HG02943 (cell line): Measurements from ENCODE around the gene ENTREP1.

ENCODE experiments used
- ATAC-seq: cut with Tn5 transposase; IDR thresholded peaks from one replicate; pipeline ENCODE4 v1.9.1; 2021; ENCODE audit warnings: mild to moderate bottlenecking, low read depth, moderate library complexity; ENCODE audit not compliant: unreplicated experiment

ENTREP1 gene

DNA sequence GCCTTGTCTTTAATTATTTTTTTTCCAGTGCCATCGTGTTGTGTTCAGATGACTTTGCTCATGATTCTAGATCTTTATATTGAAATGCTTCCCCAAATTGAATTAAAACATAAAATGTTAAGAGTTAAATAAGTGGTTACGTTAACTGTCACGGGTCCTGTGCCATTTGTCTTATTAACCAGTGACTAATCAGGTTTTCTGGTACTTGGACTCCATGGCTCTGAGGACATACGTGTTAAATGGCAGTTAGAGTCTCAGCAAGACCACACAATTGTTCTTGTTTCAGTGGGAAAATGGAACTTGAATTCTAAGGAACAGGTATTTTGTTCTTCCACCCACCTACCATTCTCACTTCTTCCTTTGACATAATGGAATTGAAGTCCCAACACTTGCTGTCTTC is 32.8 kb downstream of the ENTREP1 start:
- no peak for ATAC-seq

DNA sequence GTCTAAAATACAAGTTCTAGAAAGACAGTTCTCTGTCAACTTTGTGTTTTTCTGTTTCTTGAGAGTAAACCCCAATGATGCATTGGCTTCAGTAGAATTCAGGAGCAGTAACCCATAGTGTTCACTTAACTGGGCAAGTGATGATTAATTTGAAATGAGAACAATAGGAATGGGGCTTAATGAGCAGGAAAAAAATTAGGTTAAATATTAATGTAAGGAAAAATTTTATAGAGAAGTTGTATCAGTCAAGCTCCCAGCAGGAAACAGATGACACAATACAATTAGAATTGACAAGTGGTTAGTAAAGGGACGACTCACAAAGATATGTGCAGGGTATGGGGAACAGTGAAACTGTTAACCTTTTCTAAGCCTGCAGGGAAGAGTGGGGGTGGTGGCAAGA is 38.2 kb downstream of the ENTREP1 start:
- ATAC-seq = no peak

DNA sequence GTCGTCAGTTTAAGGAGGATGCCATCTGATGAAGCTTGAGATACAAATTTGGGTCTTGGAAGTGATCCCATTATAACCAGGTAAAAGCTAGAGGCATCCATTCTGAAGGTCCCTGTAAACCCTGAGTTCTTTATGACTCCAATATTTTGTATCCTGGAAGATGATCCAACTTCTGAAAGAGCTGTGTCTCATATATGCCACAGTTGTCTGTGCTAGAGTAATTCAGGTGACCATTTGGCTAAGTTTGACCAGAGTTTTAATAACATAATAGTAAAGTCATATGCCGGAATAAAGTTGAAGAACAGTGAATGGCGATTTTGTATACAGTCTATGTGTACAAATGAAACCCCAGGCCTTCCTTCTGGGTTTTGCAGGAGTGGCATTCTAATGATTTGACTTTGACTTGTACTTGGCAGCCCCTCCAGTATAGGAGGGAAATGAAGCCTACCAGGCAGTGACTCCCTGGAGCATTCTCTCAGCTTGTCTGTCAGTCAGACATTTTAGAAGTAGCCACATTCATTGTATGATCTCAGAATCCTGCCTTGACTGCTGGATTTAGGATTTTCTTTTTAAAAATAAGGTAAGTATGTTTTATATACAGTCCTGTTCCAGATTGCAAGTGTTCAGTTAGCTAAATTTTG is 39.6 kb downstream of the ENTREP1 start:
- no peak for ATAC-seq

DNA sequence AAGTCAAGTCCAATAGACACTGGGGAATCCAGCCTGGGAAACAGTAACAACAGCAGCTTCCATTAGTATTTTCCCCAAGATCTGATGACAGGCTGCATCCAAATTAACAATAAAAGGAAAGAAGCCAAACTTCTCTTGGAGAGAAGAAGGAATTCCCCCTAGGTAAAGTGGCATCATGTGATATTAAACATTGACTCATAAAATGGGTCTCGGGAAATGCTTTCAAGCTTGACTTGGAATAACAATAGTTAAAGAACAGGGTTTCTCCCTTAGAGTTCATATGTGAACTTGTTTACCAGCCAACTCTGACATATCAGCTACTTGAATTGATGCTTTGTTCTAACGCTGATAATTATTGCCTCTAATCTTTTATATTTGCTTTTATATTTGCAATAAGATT is 45.4 kb downstream of the ENTREP1 start:
- no peak for ATAC-seq

DNA sequence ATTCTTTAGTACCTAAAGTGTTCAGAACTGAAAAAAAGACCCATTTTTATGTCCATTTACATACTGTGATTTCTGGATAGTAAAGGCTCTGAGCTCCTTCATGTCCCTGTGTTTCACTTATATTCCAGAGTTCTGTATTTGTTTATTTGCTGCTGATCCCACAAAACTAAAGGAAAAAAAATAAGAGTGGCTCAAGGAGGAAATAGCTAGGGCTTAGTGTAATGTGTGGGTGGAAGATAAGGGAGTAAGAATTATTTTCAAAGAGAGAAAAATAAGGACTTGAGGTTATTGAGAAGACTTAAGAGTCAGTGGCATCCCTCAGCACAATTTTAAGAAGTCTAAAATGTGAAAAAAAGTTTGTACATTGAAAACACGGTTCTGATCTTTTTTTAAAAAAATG is 46.0 kb downstream of the ENTREP1 start:
- no peak for ATAC-seq

DNA sequence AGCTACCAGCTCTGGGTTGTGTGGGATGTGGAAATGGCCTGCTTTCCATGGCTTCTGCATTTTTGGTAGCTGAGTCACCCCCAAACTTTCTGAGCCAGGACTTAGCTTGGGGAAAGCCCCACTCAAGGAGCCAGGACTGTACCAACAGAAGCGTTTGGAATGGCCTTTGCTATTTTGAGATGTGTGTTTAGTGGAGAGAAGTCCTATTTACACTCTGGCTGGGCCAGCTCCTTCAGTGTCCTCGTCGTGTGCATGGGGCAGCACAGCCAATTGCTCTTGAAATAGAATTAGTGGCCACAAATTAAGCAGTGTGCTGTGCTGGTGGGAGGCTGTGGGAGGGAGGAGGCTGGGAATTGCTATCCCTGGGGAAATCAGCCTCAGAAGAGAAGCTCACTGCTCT is 51.6 kb downstream of the ENTREP1 start:
- ATAC-seq = no peak

DNA sequence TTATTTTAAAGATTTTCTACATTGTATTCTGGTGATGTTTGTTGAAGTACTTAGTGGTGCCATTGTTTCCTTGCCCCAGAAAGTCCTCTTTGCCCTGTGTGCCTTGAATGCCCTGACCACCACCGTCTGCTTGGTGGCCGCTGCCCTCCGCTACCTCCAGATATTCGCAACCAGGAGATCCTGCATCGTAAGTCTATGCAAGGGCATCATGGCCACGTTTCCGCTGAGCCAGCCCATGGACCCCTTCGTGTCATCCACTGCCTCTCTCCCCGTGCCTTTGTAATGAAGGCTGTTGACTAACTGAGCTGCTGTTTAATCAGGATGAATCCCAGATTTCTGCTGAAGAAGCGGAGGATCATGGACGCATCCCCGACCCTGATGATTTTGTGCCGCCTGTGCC is 52.3 kb downstream of the ENTREP1 start:
- ATAC-seq = no peak

DNA sequence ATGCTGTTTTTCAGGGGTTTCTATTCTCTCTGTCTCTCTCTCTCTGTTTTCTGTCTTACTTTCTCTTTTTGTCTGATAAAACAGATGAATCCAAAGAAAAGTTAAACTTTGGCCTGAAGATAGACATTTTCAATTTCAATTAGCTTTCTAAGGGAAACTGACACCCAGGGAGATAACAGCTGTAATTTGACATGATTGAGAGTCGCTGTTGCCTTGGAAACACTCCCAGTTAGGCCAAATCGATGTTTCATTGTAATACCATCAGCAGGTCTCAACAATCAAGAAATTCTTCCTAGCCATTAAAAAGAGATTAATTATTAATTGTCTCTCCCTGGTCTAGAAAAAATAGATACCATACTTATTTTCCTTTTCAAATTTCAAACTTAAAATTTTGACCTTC is 53.0 kb downstream of the ENTREP1 start:
- no peak for ATAC-seq

DNA sequence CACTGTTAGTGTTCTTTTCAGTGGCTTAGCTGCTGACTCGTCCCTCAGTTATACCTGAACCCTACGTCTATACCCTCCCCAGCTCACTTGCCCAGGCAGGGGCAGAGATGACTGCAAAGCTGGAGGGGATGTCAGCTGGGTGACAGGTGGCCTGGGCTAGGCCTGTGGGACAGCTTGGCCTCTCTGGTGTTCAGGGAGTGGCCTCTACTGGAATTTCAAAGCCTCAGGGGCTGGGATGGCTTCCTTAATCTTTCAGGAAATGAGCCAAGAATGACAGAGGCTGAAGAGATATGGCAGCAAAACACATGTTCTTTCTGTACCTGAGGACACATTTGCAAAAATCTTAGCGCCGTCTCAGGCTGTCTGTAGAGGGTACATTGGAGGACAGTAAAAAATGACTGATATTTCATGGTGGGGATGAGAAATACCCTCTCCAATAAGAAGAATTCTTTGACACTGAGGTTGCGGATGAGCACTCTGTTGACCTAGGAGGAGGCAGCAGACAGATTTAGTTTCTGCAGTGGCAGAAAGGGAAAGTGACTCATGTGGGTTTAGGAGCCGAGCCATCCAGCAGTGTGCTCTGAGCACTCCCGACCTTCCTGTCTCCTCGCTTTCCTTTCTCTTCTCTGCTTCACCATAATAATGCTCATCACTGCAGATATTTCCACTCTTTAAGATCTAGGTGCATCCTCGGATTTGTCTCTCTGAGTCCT is 54.4 kb downstream of the ENTREP1 start:
- ATAC-seq = no peak

DNA sequence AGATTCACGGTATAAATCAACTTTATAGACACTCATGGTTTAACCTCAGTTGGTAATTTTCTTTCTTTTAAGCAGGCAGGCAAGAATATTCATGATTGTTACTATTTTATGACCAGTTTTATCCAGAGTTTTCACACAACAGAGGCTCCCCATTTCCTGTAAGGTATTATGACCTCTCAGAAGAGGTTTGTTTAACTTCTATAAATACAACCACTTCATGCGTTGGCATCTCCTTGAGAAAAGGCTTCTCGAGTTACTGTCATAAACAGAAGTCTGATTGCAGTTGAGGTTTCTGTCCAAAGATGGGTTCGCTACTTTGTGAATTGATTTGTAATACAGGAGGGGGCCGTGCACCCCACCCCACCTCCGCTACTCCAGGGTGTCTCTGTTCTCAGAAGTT is 55.3 kb downstream of the ENTREP1 start:
- no peak for ATAC-seq

DNA sequence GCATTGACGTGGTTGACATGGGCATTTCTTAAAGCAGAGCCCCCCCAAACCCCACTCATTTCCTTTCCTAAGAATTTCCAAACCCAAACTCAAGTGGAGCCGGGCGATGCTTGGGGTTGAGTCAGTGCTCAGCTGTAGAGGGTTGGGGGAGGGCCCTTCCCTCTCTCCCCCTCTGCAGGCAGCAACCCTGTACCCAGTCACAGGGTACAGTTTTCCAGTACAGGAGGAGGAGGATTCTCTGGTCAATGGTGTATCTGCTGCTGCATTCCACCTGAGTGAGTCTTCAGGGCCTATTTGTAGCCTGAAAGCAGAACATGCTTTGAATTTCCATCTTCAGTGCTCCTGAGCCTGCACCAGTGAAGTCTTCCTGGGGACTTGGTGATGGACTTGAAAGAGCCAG is 55.8 kb downstream of the ENTREP1 start:
- no peak for ATAC-seq

DNA sequence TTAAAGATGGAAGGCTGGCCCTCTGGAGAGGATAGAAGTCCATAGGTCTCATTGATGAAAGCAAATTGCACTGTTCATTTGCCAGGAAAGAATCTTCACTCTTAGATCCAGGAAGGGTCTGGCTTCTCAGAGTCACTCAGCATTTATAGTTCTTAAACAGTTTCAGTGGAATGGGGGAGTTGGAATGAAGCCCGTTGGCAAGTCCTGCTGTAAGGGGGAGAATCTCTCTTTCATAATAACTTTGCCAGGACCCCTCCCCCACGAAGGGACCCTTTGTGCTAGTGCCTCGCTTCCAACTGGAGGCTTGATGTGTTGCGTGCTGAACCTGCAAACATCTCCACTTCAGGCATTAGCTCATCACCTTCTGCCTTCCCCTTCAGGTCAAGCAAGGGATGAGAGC is 57.1 kb downstream of the ENTREP1 start:
- no peak for ATAC-seq

DNA sequence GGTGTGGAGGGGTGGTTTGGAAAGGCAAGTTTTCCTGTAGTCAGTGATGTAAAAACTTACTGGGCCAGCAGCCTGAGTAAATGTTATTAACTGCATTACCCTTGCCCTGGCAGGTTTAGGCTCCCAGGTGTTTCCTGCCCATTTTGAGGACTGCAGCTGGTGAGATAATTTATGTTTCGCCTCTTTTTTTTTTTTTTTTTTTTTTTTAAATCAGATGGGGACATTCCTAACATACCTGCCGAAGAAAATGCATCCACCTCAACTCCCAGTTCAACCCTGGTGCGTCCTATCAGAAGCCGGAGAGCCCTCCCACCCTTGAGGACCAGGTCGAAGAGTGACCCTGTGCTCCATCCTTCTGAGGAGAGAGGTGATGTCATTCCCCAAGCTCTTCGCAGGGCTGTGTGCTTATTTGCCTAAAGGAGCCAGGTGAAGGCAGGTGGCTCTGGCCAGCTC is 60.6 kb downstream of the ENTREP1 start:
- no peak for ATAC-seq

DNA sequence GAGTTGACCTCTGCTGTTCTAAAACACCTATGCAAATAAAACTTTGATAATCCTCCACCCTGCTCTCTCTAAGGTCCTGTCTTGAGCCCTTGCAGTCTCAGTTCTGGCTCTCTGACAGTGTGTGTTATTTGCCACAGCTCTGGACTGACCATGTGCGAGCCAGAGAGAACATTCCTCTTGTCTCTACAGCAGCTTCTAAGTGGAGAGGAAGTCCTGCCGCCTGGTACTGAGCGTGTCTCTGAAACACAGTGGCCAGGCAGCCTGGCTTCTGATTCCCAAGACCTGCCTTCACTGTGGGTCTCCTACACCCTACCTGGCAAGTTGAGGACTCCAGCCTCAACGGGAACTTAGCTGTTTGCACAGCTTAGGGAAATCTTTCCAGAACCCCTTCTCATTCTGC is 61.6 kb downstream of the ENTREP1 start:
- no peak for ATAC-seq

DNA sequence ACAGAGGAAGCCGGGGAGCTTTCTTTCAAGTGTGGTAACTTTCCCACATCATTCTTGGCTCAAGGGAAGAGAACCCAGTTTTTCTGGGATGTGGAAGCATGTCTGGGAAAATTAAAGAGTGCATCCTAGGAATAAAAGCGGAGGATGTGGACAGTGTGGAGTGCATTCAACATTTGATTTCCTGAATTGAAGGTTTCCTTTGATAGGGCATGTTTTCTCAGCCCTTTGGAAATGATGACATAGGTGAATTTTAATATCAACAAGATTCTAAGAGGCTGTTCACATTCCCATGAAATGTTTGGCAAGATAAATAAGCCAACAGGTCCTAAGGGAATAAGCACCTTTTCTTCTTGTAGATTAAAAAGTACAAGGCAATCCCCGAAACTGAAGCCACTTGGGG is 63.6 kb downstream of the ENTREP1 start:
- ATAC-seq = no peak

DNA sequence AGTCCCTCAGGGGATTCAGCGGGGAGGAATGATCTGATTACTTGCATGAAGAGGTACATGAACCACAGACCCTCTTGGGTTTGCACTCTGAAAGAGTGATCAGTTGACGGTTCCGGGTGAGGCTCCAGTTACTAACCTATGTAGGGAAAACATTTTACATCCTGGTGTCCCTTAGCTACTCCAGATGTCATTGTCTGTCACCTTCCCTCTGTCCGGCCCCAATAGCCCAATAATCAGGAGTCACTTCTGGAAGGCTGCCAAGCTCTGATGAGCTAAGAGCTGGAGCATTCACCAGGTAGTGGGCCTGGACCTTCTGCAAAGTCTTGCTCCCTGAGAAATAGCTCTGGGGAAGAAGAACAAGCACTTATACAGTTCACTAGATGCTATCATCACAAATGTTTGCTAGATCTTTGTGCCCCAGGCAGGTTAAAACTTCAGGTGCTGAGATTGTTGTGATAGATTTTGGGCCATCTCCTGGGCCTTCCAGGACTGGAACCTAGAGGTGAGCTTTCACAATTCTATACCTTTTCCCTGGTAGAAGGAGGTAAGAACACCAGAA is 64.5 kb downstream of the ENTREP1 start:
- ATAC-seq = no peak

DNA sequence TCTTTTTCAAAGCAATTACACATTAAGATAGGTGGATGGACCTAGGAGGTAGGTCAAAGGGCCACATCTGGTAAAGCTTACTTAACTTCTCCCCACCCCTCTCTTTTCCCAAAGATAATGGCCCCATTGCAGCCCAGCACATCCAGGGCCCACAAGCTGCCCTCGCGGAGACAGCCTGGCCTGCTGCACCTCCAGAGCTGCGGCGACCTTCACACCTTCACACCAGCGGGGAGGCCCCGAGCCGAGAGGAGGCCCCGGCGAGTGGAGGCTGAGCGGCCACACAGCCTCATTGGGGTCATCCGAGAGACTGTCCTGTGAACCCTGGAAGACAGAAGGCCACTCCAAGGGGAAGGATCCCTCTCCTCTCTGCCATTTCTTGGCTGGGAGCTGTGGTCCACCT is 66.5 kb downstream of the ENTREP1 start:
- no peak for ATAC-seq

DNA sequence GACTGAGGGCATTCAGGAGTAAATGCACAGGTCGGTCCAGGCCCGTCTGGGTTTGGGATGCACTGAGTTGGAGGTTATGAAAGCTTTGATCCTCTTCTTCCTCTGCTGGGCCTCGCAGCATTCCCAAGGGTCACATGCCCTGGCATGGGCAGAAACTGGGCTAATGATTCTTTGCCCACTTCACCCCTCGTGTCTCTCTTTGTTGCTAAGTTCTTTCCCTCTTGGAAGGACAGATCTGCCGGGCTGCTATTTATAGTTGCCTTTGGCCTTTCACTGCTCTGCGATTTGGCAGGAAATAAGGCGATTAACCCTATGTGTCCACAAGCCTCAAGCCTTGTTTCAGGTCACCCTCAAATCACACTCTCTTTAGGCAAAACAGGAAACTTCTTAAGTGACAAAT is 66.9 kb downstream of the ENTREP1 start:
- ATAC-seq = no peak

DNA sequence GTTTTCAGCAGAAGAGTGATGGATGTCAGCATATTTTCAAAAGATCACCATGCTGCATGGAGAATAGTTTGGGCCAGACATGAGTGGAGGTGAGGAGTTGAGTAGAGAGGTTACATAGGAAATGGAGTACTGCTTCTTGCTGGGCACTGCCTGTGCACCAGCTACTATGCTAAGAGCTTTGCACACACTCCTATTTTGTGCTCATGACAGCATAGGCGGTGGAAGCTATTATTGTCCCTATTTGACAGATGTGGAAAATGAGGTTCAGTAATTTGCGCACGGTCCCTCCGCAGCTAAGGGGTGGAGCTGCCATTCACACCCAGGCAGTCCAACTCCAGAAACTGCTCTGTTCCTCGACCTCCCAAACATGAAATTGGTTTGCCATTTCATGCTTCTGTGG is 67.8 kb downstream of the ENTREP1 start:
- no peak for ATAC-seq

DNA sequence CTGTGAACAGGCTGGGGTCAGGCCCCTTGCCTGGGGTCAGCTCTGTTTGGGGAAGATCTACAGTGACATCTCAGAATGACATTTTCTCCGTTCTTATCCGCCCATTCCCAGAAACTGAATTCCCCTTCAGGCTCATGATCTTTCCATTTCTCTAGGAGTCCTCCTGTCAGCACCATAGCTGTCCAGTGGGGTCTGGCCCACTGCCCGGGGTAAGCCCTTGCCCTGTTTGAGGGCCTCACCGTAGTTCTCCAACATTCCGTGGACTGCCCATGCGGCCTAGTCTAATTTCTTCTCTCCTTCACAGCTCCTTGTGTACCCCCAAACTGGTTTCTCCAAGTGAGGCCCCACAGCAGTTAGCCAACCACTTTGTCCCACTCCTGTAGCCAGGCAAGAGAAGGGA is 68.4 kb downstream of the ENTREP1 start:
- ATAC-seq = no peak

DNA sequence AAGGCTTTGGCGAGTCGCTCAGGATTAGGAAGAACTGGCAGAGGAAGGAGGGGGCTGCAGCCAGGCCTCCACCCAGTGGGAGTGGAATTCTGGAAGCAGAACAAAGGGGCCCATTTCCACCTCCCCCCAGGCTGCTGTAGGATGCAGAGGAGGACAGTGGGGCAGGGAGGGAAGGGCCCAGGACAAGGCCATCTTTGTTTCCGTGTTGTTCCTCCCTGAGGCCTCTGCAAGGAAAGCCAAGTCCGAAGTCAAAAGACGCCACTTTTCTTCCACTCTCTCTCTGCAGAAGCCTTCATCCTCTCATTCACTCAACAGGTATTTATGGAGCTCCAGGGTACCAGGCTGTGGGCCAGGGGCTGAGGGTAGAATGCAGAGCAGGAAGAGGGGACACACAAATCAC is 70.7 kb downstream of the ENTREP1 start:
- ATAC-seq = no peak

DNA sequence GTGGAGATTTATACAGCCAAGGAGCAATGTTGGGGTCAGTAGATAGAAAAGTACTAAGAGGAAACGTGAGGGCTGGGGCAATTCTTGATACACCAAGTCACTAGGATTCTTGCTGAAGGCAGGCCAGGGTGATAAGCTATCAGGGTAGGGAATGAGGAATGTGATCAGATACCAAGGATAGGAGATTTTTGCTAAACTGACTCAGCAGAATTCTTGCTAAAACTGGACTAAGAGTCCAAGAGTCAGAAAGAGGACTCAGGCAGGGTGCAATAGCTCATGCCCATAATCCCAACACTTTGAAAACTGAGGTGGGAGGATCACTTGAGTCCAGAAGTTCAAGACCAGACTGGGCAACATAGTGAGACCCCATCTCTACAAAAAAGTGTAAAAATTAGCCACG is 71.7 kb downstream of the ENTREP1 start:
- ATAC-seq = no peak
